Left cardiac atrium (tissue), 4 donors: ENCODE results near the gene XRCC5. TPM values are rescaled to one million over a fixed set of nuclear protein-coding genes. Genes with fewer than 3 reads are reported as not detected.
"Not testable (repeated sequence)": the region's sequence is repeated elsewhere in the genome, so short reads cannot be mapped to it uniquely, and the experiment has no call there.

Experiments
- ATAC-seq, 2 donors: fragments of 200-7000 bp; cut with Tn5 transposase; one replicate each; pipeline ENCODE4 v1.9.1; 2020; ENCODE audit warnings: mild to moderate bottlenecking in 2 of 2, moderate library complexity in 2 of 2
- DNase-seq: peaks from one replicate; pipeline ENCODE4 v3.0.0-alpha.2; 2020
- intact Hi-C, 2 donors: fragments of 100-400 bp; cut with DNase I; formaldehyde crosslinking; loops; one replicate each; pipeline versions ENCODE4 v1.14.1 to v1.15.1; 2022 to 2023
- long read RNA-seq: library from polyadenylated mRNA; unstranded; transcript quantifications from one replicate; pipeline ENCODE4 v2.0.0, GENCODE V29; 2021
- total RNA-seq, 2 donors: library from RNA; stranded (reverse); fragmentation: NEBNext Ultra II Directional; extraction: Animal tissue kit (Norgen Biotek cat#: 25700); gene quantifications; one replicate each; pipeline ENCODE4 v1.2.1, GENCODE V29; 2021
- donor health status: DM: no; HTN: yes; CAD: no.
- donor health status: DM: no; HTN: yes; CAD: no; lungs with severe emphysema.
- donor health status: DM: yes; HTN: yes; CAD: no.
- donor health status: Dilated cardiomyopathy.

The XRCC5 gene
- 100 to 1,000 TPM; 114 to 148 TPM for total RNA-seq
- long read RNA-seq, transcript XRCC5-201 (21 exons, 3,428 nt) = major isoform, 122 of 143 reads
- long read RNA-seq, partial matches to known transcripts = 13 of 143 reads
- long read RNA-seq, other reads (novel, unspliced or antisense) = 8 of 143 reads

- ATAC-seq (peak; percentile 94 to 96), DNase-seq (peak; percentile 97)
- intact Hi-C loops = no loop called here
Observed at GRCh38 chr2:216108967-216109921, at the start of gene XRCC5. TSS of gene XRCC5 (plus strand) at chr2:216109348. CDS start at chr2:216109437, 89 bp downstream.

- DNase-seq = no peak
- intact Hi-C loops = no loop called here
- no peak for ATAC-seq
Observed at GRCh38 chr2:216064014-216064630, 45.0 kb upstream of the XRCC5 start.

GRCh38 chr2:216064665-216065064 is 44.5 kb upstream of the XRCC5 start:
- ATAC-seq (no peak), DNase-seq (no peak)
- intact Hi-C loops = no loop called here

- ATAC-seq (no peak), DNase-seq (no peak)
- intact Hi-C loops = no loop called here
Observed at GRCh38 chr2:216066230-216066629, 42.9 kb upstream of the XRCC5 start.

- no peak for DNase-seq
- intact Hi-C loops = no loop called here
- no peak for ATAC-seq
Observed at GRCh38 chr2:216069028-216069427, 40.1 kb upstream of the XRCC5 start.

DNA sequence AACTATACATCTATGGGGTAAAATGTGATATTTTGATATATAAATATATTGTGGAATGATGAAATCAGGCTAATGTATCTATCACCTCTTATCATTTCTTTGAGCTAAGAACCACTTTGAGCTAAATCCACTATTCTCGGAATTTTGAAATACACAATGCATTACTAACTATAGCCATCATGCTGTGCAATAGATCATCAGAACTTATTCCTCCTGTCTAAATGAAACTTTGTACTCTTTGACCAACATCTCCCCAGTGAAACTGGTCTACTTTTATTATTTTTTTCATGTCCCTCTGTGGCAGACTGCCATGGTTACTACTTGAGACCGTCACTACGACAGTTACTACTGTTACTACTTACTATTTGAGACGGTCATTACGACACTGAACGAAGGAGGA is 39.0 kb upstream of the XRCC5 start:
- ATAC-seq (no peak), DNase-seq (no peak)
- intact Hi-C loops = no loop called here

DNA sequence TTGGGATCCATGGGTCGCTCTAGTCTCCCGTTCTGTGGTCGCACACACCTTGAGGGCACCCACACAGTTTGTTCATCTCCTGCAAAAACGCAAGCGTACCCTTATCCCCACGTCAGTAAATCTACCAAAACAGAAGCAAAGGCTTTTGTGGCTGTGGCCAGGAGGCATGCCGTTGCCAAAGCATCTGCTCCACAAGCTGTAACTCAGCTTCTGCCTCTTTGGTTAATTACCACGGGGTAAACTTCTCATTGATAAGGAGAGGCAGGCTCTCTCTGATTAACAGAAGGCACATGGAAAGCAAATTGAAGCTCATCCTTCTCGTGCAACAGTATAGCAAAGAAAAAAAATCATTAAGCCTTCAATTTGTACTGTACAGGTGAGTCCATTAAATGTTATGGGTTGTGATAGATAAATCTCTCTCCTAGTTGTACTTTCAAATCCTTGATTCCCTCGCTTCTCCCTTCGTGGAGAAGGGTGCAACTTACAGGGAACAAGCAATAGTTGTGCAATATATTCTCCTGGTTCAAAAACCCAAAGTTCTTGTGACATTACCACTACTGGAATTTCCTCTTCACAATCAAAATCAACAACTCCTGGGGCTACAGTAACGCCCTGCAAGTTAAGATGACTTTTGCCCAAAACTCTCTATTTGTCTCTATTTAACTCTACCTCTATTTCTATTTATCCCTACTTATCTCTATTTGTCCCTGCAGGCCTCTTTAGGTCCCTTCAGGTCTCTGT is 37.9 kb upstream of the XRCC5 start:
- intact Hi-C loops = no loop called here
- DNase-seq (no peak), ATAC-seq (no peak)

DNA sequence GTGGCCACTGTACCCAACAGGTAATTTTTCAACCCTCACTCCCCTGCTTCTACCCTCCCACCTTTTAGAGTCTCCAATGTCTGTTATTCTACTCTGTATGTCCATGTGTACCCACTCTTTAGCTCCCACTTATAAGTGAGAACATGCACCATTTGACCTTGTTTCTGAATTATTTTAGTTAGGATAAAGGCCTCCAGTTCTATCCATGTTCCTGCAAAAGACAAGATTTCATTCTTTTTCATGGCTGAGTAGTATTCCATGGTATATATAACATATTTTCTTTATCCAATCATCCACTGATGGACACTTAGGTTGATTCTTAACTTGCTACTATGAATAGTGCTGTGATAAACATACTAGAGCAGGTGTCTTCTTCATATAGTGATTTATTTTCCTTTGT is 36.7 kb upstream of the XRCC5 start:
- intact Hi-C loops = no loop called here
- no peak for DNase-seq
- no peak for ATAC-seq

DNA sequence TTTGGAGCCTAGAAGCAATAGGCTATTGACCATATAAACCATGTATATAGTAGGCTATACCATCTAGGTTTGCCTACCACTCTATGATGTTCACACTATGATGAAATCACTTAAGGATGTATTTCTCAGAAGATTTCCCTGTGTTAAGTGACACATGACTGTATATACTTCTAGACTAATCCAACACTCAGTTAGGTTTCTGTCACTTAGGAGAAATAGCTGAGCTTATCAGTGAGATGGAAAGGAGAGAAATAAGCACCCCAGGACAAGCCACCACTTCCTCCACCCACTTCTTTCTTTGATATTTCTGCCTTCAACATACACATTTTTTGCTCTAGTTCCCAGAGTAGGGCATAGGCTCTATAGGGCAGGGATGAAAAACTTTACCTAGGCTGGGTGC is 35.4 kb upstream of the XRCC5 start:
- ATAC-seq = no peak
- intact Hi-C loops = no loop called here
- DNase-seq = no peak

- intact Hi-C loops = no loop called here
- ATAC-seq = no peak
Observed at GRCh38 chr2:216074380-216074779, 34.8 kb upstream of the XRCC5 start.

GRCh38 chr2:216074794-216075193 is 34.4 kb upstream of the XRCC5 start:
- no peak for DNase-seq
- no peak for ATAC-seq
- intact Hi-C loops = no loop called here

More at GRCh38 chr2:216074380-216074779, 34.8 kb upstream of the XRCC5 start:
- DNase-seq = no peak

DNA sequence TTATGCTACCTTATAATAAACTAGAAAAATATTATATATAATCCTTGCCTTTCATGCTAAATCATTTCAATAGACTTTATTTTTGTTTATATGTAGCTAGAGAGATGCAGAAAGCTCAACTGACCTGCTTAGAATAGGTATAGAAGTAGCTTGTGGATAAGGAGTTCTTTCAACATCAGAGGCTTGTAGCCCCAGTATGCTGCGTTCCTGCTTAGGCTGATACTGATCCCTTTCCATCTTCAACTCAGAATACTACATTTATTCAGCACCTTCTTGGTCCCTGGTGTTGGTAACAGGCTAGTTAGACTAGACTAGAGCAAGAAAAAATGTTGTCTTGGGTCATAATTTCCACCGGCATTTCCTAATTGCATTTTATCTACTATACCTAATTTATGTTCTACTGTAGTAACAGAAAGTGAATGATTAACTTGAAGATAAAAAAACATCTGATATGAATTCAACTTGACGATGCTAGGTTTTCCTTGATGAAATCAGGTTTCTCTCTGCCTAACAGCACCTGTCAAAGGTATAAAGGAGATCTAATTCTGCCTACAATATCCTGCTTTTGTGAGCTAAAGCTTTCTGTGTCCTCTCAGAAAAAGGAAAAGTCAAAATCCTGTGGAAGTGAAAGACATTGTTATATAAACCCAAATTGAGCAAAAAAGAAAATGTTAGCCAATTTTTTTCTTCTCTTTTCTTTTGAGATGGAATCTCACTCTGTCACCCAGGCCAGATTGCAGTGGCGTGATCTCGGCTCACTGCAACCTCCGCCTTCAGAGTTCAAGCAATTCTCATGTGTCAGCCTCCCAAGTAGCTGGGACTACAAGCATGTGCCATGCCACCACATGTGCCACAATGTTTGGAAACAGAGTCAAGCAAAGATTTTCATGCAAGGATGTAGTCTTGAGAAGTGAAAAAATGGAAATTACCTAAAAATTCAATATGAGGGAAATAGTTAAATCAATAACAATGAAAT is 33.4 kb upstream of the XRCC5 start:
- DNase-seq (no peak), ATAC-seq (peak in 1 of 2 donors; percentile 19)
- intact Hi-C loops = no loop called here

DNA sequence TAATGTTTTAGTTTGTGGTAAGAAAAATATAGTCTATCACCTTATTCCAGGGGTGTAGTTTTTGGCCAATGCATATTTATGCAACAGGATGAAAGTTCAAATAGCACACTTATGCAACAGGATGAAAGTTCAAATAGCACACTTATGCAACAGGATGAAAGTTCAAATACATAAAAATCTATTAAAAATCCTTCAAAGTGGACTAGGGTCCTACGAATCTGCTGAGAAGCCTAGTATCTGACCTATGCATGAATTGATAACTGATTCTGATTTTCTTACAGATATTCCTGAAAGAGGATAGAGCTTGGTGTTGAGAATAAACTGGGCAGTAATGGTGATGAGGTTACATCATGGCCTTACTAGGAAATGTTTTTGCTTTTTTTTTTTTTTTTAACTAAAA is 30.4 kb upstream of the XRCC5 start:
- ATAC-seq (no peak), DNase-seq (no peak)
- intact Hi-C loops = no loop called here

DNA sequence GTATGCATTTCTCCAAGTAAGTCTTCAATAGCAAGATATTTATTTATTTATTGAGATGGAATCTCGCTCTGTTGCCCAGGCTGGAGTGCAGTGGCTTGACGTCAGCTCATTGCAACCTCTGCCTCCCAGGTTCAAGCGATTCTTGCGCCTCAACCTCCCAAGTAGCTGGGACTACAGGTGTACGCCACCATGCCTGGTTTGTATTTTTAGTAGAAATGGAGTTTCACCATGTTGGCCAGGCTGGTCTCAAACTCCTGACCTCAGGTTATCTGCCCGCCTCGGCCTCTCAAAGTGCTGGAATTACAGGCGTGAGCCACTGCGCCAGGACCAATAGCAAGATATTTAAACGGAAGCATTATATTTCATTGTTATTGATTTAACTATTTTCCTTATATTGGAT is 29.1 kb upstream of the XRCC5 start:
- DNase-seq, intact Hi-C loops, ATAC-seq: not testable (repeated sequence)

GRCh38 chr2:216081012-216081411 is 28.1 kb upstream of the XRCC5 start:
- ATAC-seq (no peak), DNase-seq (no peak)
- intact Hi-C loops = no loop called here

DNA sequence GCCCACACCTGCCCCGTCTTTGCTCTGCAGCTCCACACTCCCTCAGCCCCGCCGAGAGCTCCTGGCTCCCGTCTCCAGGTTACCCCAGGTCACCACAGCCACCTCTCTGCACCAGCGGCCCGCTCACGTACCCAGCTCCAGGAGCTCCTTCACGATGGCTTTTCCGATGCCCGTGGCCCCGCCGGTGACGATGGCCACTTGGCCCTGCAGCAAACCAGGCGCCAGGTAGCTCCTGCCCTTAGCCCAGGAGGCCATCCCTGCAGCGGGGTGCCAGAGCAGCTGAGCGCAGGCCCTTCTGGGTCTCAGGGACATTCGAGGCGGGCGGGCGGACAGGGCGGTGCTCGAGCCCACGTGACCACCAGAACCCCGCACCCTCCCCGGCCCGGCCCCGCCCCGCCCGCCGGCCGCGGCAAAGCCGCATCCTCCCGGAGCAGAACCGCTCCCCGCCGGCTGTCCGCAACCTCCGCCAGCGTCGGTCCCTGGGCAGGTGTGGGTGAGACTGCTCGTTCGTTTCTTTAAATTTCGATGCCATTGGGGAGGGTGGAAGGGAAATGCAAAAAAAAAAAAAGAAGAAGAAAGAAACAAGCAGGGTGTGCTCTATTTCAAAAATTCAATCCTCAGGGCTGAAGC is 27.5 kb upstream of the XRCC5 start, which contains the start of the genes PECR and TMEM169:
TSS of gene PECR (minus strand) at position 323 of the 630 bp plus-strand sequence. CDS start at position 255, 68 bp downstream.
TSS of gene TMEM169 (plus strand) at position 433 of the 630 bp plus-strand sequence. CDS start 14,045 bp downstream, outside the sequence.
- DNase-seq (peak; percentile 87), ATAC-seq (peak; percentile 99)
- intact Hi-C loops = no loop called here

DNA sequence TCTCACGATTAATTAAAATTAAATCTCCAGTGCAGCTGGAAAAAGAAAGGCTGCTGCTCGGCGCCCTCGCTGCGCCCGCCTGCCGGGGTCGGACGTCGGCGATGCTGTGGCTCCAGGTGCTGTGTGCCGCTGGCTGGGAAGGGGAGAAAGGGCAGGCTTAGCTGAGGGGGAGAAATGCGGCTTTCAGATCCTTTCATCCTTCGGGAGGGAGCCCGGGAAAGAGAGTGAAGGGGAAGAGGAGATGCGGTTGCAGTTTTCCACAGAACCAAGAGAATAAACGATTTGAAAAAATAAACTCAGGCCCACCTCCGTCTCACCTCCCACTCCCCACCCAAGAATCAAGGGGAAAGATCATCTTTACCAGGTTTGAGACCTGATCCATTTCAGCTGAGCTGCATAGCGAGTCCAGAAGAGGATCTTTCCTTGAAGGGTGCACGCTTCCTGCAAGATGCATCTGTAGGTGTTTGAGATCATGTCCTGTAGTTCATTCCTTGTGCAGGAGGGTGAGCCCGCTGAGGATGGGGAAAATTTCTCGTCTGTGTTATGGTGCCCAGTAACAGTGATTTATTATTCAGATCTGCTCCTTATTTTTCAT is 26.9 kb upstream of the XRCC5 start:
- ATAC-seq = peak; percentile 20 to 52
- intact Hi-C loops = no loop called here
- DNase-seq = no peak
